GM23338 (cell line): ENCODE results near the gene STRIT1. TPM values are rescaled to one million over a fixed set of nuclear protein-coding genes. Genes with fewer than 3 reads are reported as not detected.

Experiments
- ATAC-seq: fragments of 200-7000 bp; cut with Tn5 transposase; 3 replicates; pipeline ENCODE4 v1.9.1; 2020
- DNase-seq: peaks from one replicate; pipeline ENCODE4 v3.0.0-alpha.2; 2015; ENCODE audit warnings: low spot score
- H2AFZ ChIP-seq: fragments of 200-600 bp; sonication (generic); 2 replicates; pipeline ENCODE4 v1.8.0; 2016; ENCODE audit warnings: antibody characterized with exemption, mild to moderate bottlenecking, moderate library complexity
- H3F3A ChIP-seq: fragments of 200-600 bp; sonication (generic); replicated peaks from 2 replicates; pipeline ENCODE4 v1.8.0; 2017; ENCODE audit warnings: antibody characterized with exemption, mixed run types, low read depth
- H3K27ac ChIP-seq: fragments of 200-600 bp; sonication (generic); 2 replicates; pipeline ENCODE4 v1.6.1; 2016; ENCODE audit warnings: low read depth
- H3K27me3 ChIP-seq: fragments of 200-600 bp; sonication (generic); 2 replicates; pipeline ENCODE4 v1.8.0; 2016; ENCODE audit warnings: mild to moderate bottlenecking, mixed run types, moderate library complexity; ENCODE audit not compliant: insufficient read depth
- H3K36me3 ChIP-seq: fragments of 200-600 bp; sonication (generic); 2 replicates; pipeline ENCODE4 v1.8.0; 2016; ENCODE audit warnings: mild to moderate bottlenecking; ENCODE audit not compliant: insufficient read depth
- H3K4me1 ChIP-seq: fragments of 200-600 bp; sonication (generic); 2 replicates; pipeline ENCODE4 v1.8.0; 2016; ENCODE audit warnings: mild to moderate bottlenecking, moderate library complexity; ENCODE audit not compliant: insufficient read depth
- H3K4me2 ChIP-seq: fragments of 200-600 bp; sonication (generic); 2 replicates; pipeline ENCODE4 v1.7.1; 2017; ENCODE audit warnings: mixed run types
- H3K4me3 ChIP-seq: fragments of 200-600 bp; sonication (generic); 2 replicates; pipeline ENCODE4 v1.6.1; 2016; ENCODE audit warnings: mixed run types
- H3K79me2 ChIP-seq: fragments of 200-600 bp; sonication (generic); replicated peaks from 2 replicates; pipeline ENCODE4 v1.8.0; 2017; ENCODE audit warnings: mild to moderate bottlenecking; ENCODE audit not compliant: insufficient read depth
- H3K9me2 ChIP-seq: fragments of 200-600 bp; sonication (generic); 2 replicates; pipeline ENCODE4 v1.8.0; 2017; ENCODE audit not compliant: insufficient read depth
- H4K20me1 ChIP-seq: fragments of 200-600 bp; sonication (generic); replicated peaks from 2 replicates; pipeline ENCODE4 v1.8.0; 2017; ENCODE audit warnings: mild to moderate bottlenecking; ENCODE audit not compliant: insufficient read depth
- H3K27ac Mint-ChIP-seq: 2 replicates; pipeline ENCODE4 v1.8.0; 2020; ENCODE audit warnings: inconsistent platforms, mild to moderate bottlenecking, moderate library complexity, mixed read lengths
- H3K27me3 Mint-ChIP-seq: 3 replicates; pipeline ENCODE4 v1.8.0; 2022; ENCODE audit warnings: low read depth, mild to moderate bottlenecking, moderate library complexity, mixed read lengths, inconsistent platforms; ENCODE audit not compliant: insufficient read depth, poor library complexity
- H3K36me3 Mint-ChIP-seq: 3 replicates; pipeline ENCODE4 v1.8.0; 2021; ENCODE audit warnings: low read depth, mild to moderate bottlenecking, inconsistent platforms, moderate library complexity, mixed read lengths
- H3K4me1 Mint-ChIP-seq: 3 replicates; pipeline ENCODE4 v1.8.0; 2020; ENCODE audit warnings: mild to moderate bottlenecking, inconsistent platforms, mixed read lengths
- H3K4me3 Mint-ChIP-seq: 3 replicates; pipeline ENCODE4 v1.8.0; 2021; ENCODE audit warnings: moderate library complexity, mild to moderate bottlenecking, inconsistent platforms, mixed read lengths
- H3K9me3 Mint-ChIP-seq: 3 replicates; pipeline ENCODE4 v1.8.0; 2020; ENCODE audit warnings: moderate library complexity, mild to moderate bottlenecking, inconsistent platforms, mixed read lengths
- CREB1 ChIP-seq: fragments of 250-450 bp; sonication (Bioruptor Pico); IDR thresholded peaks from 2 replicates; pipeline ENCODE4 v1.5.0; 2020; ENCODE audit warnings: low read depth, mild to moderate bottlenecking, moderate library complexity
- EZH2 ChIP-seq: fragments of 200-600 bp; sonication (generic); IDR thresholded peaks from one replicate; pipeline ENCODE4 v1.8.0; 2017; ENCODE audit warnings: antibody characterized with exemption, mild to moderate bottlenecking, low read depth; ENCODE audit not compliant: unreplicated experiment
- EZH2phosphoT487 ChIP-seq: fragments of 200-600 bp; sonication (generic); IDR thresholded peaks from one replicate; pipeline ENCODE4 v1.8.1; 2018; ENCODE audit warnings: antibody characterized with exemption; ENCODE audit not compliant: unreplicated experiment
- JUNB ChIP-seq: IDR thresholded peaks from one replicate; pipeline ENCODE4 v1.6.1; 2016; ENCODE audit warnings: antibody characterized with exemption; ENCODE audit not compliant: unreplicated experiment
- NANOG ChIP-seq: IDR thresholded peaks from 2 replicates; pipeline ENCODE4 v1.6.1; 2016; ENCODE audit warnings: antibody characterized with exemption, borderline replicate concordance
- POLR2AphosphoS5 ChIP-seq: IDR thresholded peaks from 2 replicates; pipeline ENCODE4 v1.6.1; 2016; ENCODE audit warnings: antibody characterized with exemption, low read depth
- STAT1 ChIP-seq: IDR thresholded peaks from one replicate; pipeline ENCODE4 v1.6.1; 2016; ENCODE audit warnings: antibody characterized with exemption; ENCODE audit not compliant: unreplicated experiment
- ZNF331 ChIP-seq: fragments of 250-450 bp; sonication (Bioruptor Pico); IDR thresholded peaks from 2 replicates; pipeline ENCODE4 v1.5.0; 2020; ENCODE audit warnings: low read depth, mild to moderate bottlenecking, moderate library complexity
- polyA plus RNA-seq: library from polyadenylated mRNA; unstranded; fragments of >200 nt; fragmentation: Nextera tagmentation; extraction: Ambion mirVana; gene quantifications from 2 replicates; pipeline ENCODE4 v1.2.1, GENCODE V29; 2016
- total RNA-seq: library from RNA; depleted of rRNA; stranded (reverse); fragments of >200 nt; shearing (Covaris generic); gene quantifications from 2 replicates; pipeline ENCODE4 v1.2.3, GENCODE V29; 2014
- TF ChIP-seq, protein P1 (sequence below): IDR thresholded peaks from one replicate; pipeline ENCODE4 v1.6.1; 2018; ENCODE audit warnings: antibody characterized with exemption; ENCODE audit not compliant: unreplicated experiment
- TF ChIP-seq, protein P2 (sequence below), 2 experiments: fragments of 200-600 bp in 1 of 2; sonication (generic) in 1 of 2; conservative IDR thresholded peaks; 2 replicates each; pipeline versions ENCODE4 v1.5.1 to v1.6.1; 2016 to 2017; ENCODE audit warnings: antibody characterized with exemption in 2 of 2, low read depth in 2 of 2, mild to moderate bottlenecking in 2 of 2, moderate library complexity in 1 of 2
- TF ChIP-seq, protein P3 (sequence below): IDR thresholded peaks from 2 replicates; pipeline ENCODE4 v1.6.1; 2016; ENCODE audit warnings: antibody characterized with exemption

The STRIT1 gene
- total and polyA plus RNA-seq, 2 experiments from 2014 or later = 1.5 to 1.6 TPM

DNA sequence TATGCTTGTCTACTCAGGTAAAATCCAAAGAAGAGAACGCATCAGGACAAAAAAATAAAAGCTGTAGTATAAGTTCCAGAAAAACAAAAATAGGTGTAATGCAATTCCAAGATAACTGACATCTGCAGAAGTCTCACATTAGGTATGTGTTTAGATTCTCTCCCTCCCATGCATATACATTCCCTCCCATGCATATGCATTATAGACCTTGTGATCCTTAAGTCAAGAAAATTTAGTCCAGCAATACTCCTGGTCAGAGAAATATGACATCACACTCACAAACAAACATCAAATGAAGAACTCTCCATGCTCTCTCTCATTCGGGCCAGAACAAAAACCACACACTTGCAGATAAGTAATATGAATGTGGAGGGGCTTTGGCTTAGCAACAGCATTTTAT, 25.3 kb upstream of the STRIT1 start (continued):
- TF ChIP-seq, protein P1, sequence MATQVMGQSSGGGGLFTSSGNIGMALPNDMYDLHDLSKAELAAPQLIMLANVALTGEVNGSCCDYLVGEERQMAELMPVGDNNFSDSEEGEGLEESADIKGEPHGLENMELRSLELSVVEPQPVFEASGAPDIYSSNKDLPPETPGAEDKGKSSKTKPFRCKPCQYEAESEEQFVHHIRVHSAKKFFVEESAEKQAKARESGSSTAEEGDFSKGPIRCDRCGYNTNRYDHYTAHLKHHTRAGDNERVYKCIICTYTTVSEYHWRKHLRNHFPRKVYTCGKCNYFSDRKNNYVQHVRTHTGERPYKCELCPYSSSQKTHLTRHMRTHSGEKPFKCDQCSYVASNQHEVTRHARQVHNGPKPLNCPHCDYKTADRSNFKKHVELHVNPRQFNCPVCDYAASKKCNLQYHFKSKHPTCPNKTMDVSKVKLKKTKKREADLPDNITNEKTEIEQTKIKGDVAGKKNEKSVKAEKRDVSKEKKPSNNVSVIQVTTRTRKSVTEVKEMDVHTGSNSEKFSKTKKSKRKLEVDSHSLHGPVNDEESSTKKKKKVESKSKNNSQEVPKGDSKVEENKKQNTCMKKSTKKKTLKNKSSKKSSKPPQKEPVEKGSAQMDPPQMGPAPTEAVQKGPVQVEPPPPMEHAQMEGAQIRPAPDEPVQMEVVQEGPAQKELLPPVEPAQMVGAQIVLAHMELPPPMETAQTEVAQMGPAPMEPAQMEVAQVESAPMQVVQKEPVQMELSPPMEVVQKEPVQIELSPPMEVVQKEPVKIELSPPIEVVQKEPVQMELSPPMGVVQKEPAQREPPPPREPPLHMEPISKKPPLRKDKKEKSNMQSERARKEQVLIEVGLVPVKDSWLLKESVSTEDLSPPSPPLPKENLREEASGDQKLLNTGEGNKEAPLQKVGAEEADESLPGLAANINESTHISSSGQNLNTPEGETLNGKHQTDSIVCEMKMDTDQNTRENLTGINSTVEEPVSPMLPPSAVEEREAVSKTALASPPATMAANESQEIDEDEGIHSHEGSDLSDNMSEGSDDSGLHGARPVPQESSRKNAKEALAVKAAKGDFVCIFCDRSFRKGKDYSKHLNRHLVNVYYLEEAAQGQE = no peak
- TF ChIP-seq POLR2AphosphoS5 = no peak

DNA sequence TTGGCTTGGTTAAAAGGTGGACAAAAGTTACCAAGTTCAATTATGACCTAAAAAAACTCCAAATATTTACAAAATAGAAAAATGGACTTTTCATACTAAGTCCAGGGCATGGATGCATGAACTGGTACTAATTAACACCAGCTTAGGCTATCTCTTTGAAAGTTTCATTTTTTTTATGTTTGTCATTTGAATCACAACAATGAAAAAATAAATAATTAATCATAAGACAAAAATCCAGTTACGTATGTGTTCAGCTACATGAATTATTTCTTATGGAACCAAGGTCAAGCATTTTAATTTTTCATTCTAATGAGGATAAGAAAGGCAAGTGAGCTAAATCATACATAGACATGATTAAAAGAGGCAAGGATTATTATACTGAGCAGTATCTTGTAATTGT, 23.7 kb upstream of the STRIT1 start:
- H3K9me3 Mint-ChIP-seq = no peaks in the 10 kb centered on the region
- Histone ChIP-seq H2AFZ (no peak overlapping the region), H3F3A (no peaks in the 10 kb centered on the region), H3K27ac (no peak overlapping the region), H3K79me2 (no peaks in the 10 kb centered on the region), H3K9me2 (no peaks in the 10 kb centered on the region), H3K4me3 (no peak overlapping the region), H3K4me2 (no peak overlapping the region), H3K4me1 (peaks cover 6% of the 10 kb centered on the region), H4K20me1 (no peaks in the 10 kb centered on the region), H3K27me3 (no peaks in the 10 kb centered on the region), H3K36me3 (no peaks in the 10 kb centered on the region)
- H3K4me3 Mint-ChIP-seq = no peak overlapping the region
- H3K36me3 Mint-ChIP-seq = no peaks in the 10 kb centered on the region
- DNase-seq (no peak), ATAC-seq (no peak)
- H3K4me1 Mint-ChIP-seq = peaks cover 7% of the 10 kb centered on the region; the same call in 2 of the 3 replicates
- H3K27ac Mint-ChIP-seq = no peak overlapping the region
- H3K27me3 Mint-ChIP-seq = peaks cover 2% of the 10 kb centered on the region
- no peak for TF ChIP-seq STAT1
- no peak for TF ChIP-seq NANOG
- TF ChIP-seq, protein P1 = no peak
- TF ChIP-seq, protein P2, sequence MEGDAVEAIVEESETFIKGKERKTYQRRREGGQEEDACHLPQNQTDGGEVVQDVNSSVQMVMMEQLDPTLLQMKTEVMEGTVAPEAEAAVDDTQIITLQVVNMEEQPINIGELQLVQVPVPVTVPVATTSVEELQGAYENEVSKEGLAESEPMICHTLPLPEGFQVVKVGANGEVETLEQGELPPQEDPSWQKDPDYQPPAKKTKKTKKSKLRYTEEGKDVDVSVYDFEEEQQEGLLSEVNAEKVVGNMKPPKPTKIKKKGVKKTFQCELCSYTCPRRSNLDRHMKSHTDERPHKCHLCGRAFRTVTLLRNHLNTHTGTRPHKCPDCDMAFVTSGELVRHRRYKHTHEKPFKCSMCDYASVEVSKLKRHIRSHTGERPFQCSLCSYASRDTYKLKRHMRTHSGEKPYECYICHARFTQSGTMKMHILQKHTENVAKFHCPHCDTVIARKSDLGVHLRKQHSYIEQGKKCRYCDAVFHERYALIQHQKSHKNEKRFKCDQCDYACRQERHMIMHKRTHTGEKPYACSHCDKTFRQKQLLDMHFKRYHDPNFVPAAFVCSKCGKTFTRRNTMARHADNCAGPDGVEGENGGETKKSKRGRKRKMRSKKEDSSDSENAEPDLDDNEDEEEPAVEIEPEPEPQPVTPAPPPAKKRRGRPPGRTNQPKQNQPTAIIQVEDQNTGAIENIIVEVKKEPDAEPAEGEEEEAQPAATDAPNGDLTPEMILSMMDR (conservative IDR thresholded peaks at IDR 0.05; ENCODE audit: low read depth in 2 of 2) = no peak
- TF ChIP-seq EZH2phosphoT487 = no peak
- no peak for TF ChIP-seq JUNB
- TF ChIP-seq POLR2AphosphoS5 = no peak
- TF ChIP-seq, protein P3, sequence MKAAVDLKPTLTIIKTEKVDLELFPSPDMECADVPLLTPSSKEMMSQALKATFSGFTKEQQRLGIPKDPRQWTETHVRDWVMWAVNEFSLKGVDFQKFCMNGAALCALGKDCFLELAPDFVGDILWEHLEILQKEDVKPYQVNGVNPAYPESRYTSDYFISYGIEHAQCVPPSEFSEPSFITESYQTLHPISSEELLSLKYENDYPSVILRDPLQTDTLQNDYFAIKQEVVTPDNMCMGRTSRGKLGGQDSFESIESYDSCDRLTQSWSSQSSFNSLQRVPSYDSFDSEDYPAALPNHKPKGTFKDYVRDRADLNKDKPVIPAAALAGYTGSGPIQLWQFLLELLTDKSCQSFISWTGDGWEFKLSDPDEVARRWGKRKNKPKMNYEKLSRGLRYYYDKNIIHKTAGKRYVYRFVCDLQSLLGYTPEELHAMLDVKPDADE = no peak
- no peak for TF ChIP-seq EZH2
- no peak for TF ChIP-seq ZNF331
- TF ChIP-seq CREB1 (CRISPR knock-in tag) = no peak
